ENCODE results near the gene UBE2D1. TPM values are rescaled to one million over a fixed set of nuclear protein-coding genes. Genes with fewer than 3 reads are reported as not detected.
A peak's percentile ranks its signal among the peaks of the same experiment; 100 is the strongest.

Gene UBE2D1
- total and polyA plus RNA-seq, 2 of the 13 experiments (the other 11 are each of a cell fraction or from before 2014, with no cell fraction given): 6.2 to 13.8 TPM

GRCh38 chr10:58384999-58385783 is 50.4 kb downstream of the UBE2D1 start, which contains the start of gene TFAM (continued):
- TF ChIP-seq NR2F1 (CRISPR knock-in tag; IDR thresholded peaks at IDR 0.05) (0 out of 4 replicates have a peak, but pooled peaks of 1 of the 2 experiments have one; percentile 16), ZNF329 (CRISPR knock-in tag; IDR thresholded peaks at IDR 0.05; ENCODE audit: low read depth) (peak; percentile 75; the same call in 1 of the 2 replicates), E2F2 (CRISPR knock-in tag; IDR thresholded peaks at IDR 0.05; ENCODE audit: borderline replicate concordance) (0 out of 2 replicates have a peak, but pooled peaks have one; percentile 34), NR1H2 (CRISPR knock-in tag; IDR thresholded peaks at IDR 0.05; ENCODE audit: borderline replicate concordance, low read depth) (peak; percentile 43; the same call in 1 of the 2 replicates), ZNF569 (CRISPR knock-in tag; IDR thresholded peaks at IDR 0.05; ENCODE audit: borderline replicate concordance) (peak; percentile 63; the same call in 1 of the 2 replicates), RCOR2 (CRISPR knock-in tag; IDR thresholded peaks at IDR 0.05) (peak; percentile 53; the same call in 1 of the 2 replicates), ESRRA (CRISPR knock-in tag; IDR thresholded peaks at IDR 0.05; ENCODE audit: low read depth) (peak; percentile 73), CREB1 (IDR thresholded peaks at IDR 0.05) (0 out of 2 replicates have a peak, but pooled peaks have one; percentile 6), CREB1 (CRISPR knock-in tag; IDR thresholded peaks at IDR 0.05) (no peak), NFYB (CRISPR knock-in tag; IDR thresholded peaks at IDR 0.05) (no peak), MAF1 (CRISPR knock-in tag; IDR thresholded peaks at IDR 0.05; ENCODE audit: borderline replicate concordance) (0 out of 2 replicates have a peak, but pooled peaks have one; percentile 49), ZBTB43 (CRISPR knock-in tag; conservative IDR thresholded peaks at IDR 0.05) (peak; percentile 42; the same call in 1 of the 2 replicates), TAF1 (CRISPR knock-in tag; IDR thresholded peaks at IDR 0.05) (peak; percentile 79), ZNF235 (CRISPR knock-in tag; IDR thresholded peaks at IDR 0.05; ENCODE audit: borderline replicate concordance) (no peak), REXO4 (CRISPR knock-in tag; IDR thresholded peaks at IDR 0.05; ENCODE audit: borderline replicate concordance) (peak; percentile 54; the same call in 1 of the 2 replicates), PITX1 (CRISPR knock-in tag; IDR thresholded peaks at IDR 0.05) (no peak), GRHL1 (CRISPR knock-in tag; conservative IDR thresholded peaks at IDR 0.05) (no peak), AGO1 (IDR thresholded peaks at IDR 0.05; ENCODE audit: low read depth, low read length, poor library complexity, severe bottlenecking) (peak; percentile 20), ZNF281 (CRISPR knock-in tag; IDR thresholded peaks at IDR 0.05; ENCODE audit: borderline replicate concordance) (peak; percentile 91), ZNF792 (CRISPR knock-in tag; IDR thresholded peaks at IDR 0.05) (peak; percentile 26; the same call in 1 of the 2 replicates)

Measured in HepG2 (cell line).